A549 (cell line): ENCODE results near the gene CACNB1. TPM values are rescaled to one million over a fixed set of nuclear protein-coding genes. Genes with fewer than 3 reads are reported as not detected.

ENCODE experiments used
- ATAC-seq, 2 experiments: fragments of 200-7000 bp in 1 of 2; fragments of >200 bp in 1 of 2; cut with Nextera tagmentation in 1 of 2; cut with Tn5 transposase in 1 of 2; 3 replicates each; pipeline versions ENCODE4 v1.8.0 to v1.9.1; 2018 to 2020; ENCODE audit warnings: mild to moderate bottlenecking in 1 of 2, moderate library complexity in 1 of 2
- CTCF ChIA-PET: fragments of 300-600 bp; sonication (Branson Sonifier 250); formaldehyde crosslinking; extraction: SDS; loops from one replicate; lab custom pipeline; 2021; ENCODE audit warnings: antibody characterized with exemption, inconsistent platforms; lab: Yijun Ruan, JAX
- POLR2A ChIA-PET: fragments of 350-600 bp; formaldehyde crosslinking; extraction: SDS; loops from one replicate; lab custom pipeline; 2021; ENCODE audit warnings: antibody characterized with exemption, inconsistent platforms; lab: Yijun Ruan, JAX
- DNase-seq, 2 experiments: peaks; one replicate each; pipeline versions ENCODE4 v3.0.0 to v3.0.0-alpha.2; 2011 to 2016; ENCODE audit warnings: low read depth in 1 of 2, low spot score in 1 of 2
- FAIRE-seq: peaks from 2 replicates; lab custom pipeline; 2011; peaks lifted over from hg19 to GRCh38; lab: Jason Lieb, UNC
- H3K27ac ChIP-seq, 2 experiments: fragments of >200 bp; sonication (Bioruptor Twin); formaldehyde crosslinking; 3 replicates each; pipeline ENCODE4 v1.5.1; 2016 to 2017
- H3K4me1 ChIP-seq: fragments of >200 bp; sonication (Bioruptor Twin); formaldehyde crosslinking; 3 replicates; pipeline ENCODE4 v1.6.1; 2016
- H3K4me2 ChIP-seq: fragments of >200 bp; sonication (Bioruptor Twin); formaldehyde crosslinking; 3 replicates; pipeline ENCODE4 v1.6.1; 2016
- H3K4me3 ChIP-seq: fragments of >200 bp; sonication (Bioruptor Twin); formaldehyde crosslinking; 3 replicates; pipeline ENCODE4 v1.5.1; 2016
- H3K9me3 ChIP-seq: fragments of >200 bp; sonication (Bioruptor Twin); formaldehyde crosslinking; 3 replicates; pipeline ENCODE4 v1.6.1; 2016
- CHD2 ChIP-seq: fragments of 150-350 bp; IDR thresholded peaks from 2 replicates; pipeline ENCODE4 v1.6.1; 2014; ENCODE audit warnings: low read length; ENCODE audit not compliant: partially characterized antibody
- EHF ChIP-seq: fragments of 250-450 bp; sonication (Bioruptor Pico); IDR thresholded peaks from 2 replicates; pipeline ENCODE4 v1.5.0; 2020; ENCODE audit warnings: mild to moderate bottlenecking
- ESRRA ChIP-seq: fragments of 150-350 bp; IDR thresholded peaks from 2 replicates; pipeline ENCODE4 v1.6.1; 2014; ENCODE audit warnings: mild to moderate bottlenecking, low read length, borderline replicate concordance
- FOSB ChIP-seq: fragments of 250-450 bp; sonication (Bioruptor Pico); IDR thresholded peaks from 2 replicates; pipeline ENCODE4 v1.5.0; 2020; ENCODE audit warnings: mild to moderate bottlenecking, moderate library complexity
- FOSL2 ChIP-seq, 2 experiments: fragments of 450-650 bp in 1 of 2; fragments of >200 bp in 1 of 2; sonication (Bioruptor Twin) in 1 of 2; formaldehyde crosslinking; IDR thresholded peaks; 2 replicates each; pipeline versions ENCODE4 v1.5.0 to v1.6.1; 2016 to 2020; ENCODE audit warnings: mild to moderate bottlenecking in 1 of 2, moderate library complexity in 1 of 2
- FOXS1 ChIP-seq: fragments of 250-450 bp; sonication (Bioruptor Pico); IDR thresholded peaks from 2 replicates; pipeline ENCODE4 v1.5.0; 2020; ENCODE audit warnings: mild to moderate bottlenecking, moderate library complexity
- GATA3 ChIP-seq: IDR thresholded peaks from 2 replicates; pipeline ENCODE4 v1.6.1; 2012; ENCODE audit warnings: borderline replicate concordance
- HEYL ChIP-seq: fragments of 250-450 bp; sonication (Bioruptor Pico); IDR thresholded peaks from 2 replicates; pipeline ENCODE4 v1.8.0; 2021; ENCODE audit warnings: mild to moderate bottlenecking, moderate library complexity
- HOXA7 ChIP-seq: fragments of 250-450 bp; sonication (Bioruptor Pico); IDR thresholded peaks from 2 replicates; pipeline ENCODE4 v1.5.0; 2020; ENCODE audit warnings: mild to moderate bottlenecking, moderate library complexity
- JUN ChIP-seq, 2 experiments: fragments of >200 bp; sonication (Bioruptor Twin); formaldehyde crosslinking; IDR thresholded peaks; 2 replicates in 1 of 2; 3 replicates in 1 of 2; pipeline ENCODE4 v1.6.1; 2016 to 2017
- JUNB ChIP-seq: fragments of >200 bp; sonication (Bioruptor Twin); formaldehyde crosslinking; IDR thresholded peaks from 2 replicates; pipeline ENCODE4 v1.6.1; 2016
- MAZ ChIP-seq: fragments of 150-350 bp; IDR thresholded peaks from 2 replicates; pipeline ENCODE4 v1.6.1; 2014; ENCODE audit warnings: antibody characterized with exemption, low read depth, low read length, borderline replicate concordance
- POLR2A ChIP-seq: IDR thresholded peaks from 2 replicates; pipeline ENCODE4 v1.6.1; 2012; ENCODE audit warnings: mild to moderate bottlenecking, low read length
- RAD21 ChIP-seq, 2 experiments: fragments of >200 bp in 1 of 2; sonication (Bioruptor Twin) in 1 of 2; formaldehyde crosslinking in 1 of 2; IDR thresholded peaks in 1 of 2; conservative IDR thresholded peaks in 1 of 2; 2 replicates in 1 of 2; 3 replicates in 1 of 2; pipeline ENCODE4 v1.6.1; 2012 to 2018; ENCODE audit warnings: inconsistent platforms in 1 of 2
- RFX5 ChIP-seq: fragments of 450-650 bp; IDR thresholded peaks from 2 replicates; pipeline ENCODE4 v1.7.1; 2014; ENCODE audit warnings: antibody characterized with exemption, mild to moderate bottlenecking, moderate library complexity
- TFCP2L1 ChIP-seq: fragments of 250-450 bp; sonication (Bioruptor Pico); IDR thresholded peaks from 2 replicates; pipeline ENCODE4 v1.5.0; 2021; ENCODE audit warnings: mild to moderate bottlenecking
- ZC3H11A ChIP-seq: fragments of 450-650 bp; IDR thresholded peaks from 2 replicates; pipeline ENCODE4 v1.6.1; 2014; ENCODE audit warnings: antibody characterized with exemption, mild to moderate bottlenecking
- ZFP36 ChIP-seq: fragments of 450-650 bp; IDR thresholded peaks from 2 replicates; pipeline ENCODE4 v1.6.1; 2014; ENCODE audit warnings: borderline replicate concordance; ENCODE audit not compliant: partially characterized antibody
- ZSCAN20 ChIP-seq: fragments of 250-450 bp; sonication (Bioruptor Pico); IDR thresholded peaks from 2 replicates; pipeline ENCODE4 v1.8.0; 2022; ENCODE audit warnings: mild to moderate bottlenecking, moderate library complexity
- WGBS: methylation state at CpG from one replicate; pipeline ENCODE4 v1.1.6; 2017; ENCODE audit errors: missing lambda C conversion rate; 5-methylcytosine and 5-hydroxymethylcytosine counted together
- polyA plus RNA-seq, 4 experiments: library from polyadenylated mRNA; depleted of rRNA in 3 of 4; stranded (reverse); fragments of >200 nt; fragmentation: RNase III in 1 of 4; extraction: RNeasy Plus Mini Kit Qiagen cat#74134 plus additional on column Dnase treatment in 1 of 4; gene quantifications; 2 replicates in 3 of 4; 3 replicates in 1 of 4; pipeline ENCODE4 v1.2.3, GENCODE V29; 2011 to 2017
- TF ChIP-seq, protein P1 (sequence below): IDR thresholded peaks from 2 replicates; pipeline ENCODE4 v1.6.1; 2012

CACNB1 gene
- polyA plus RNA-seq, 2 of the 4 experiments (the other 2 are of a cell fraction) = 3.6 to 3.9 TPM

DNA sequence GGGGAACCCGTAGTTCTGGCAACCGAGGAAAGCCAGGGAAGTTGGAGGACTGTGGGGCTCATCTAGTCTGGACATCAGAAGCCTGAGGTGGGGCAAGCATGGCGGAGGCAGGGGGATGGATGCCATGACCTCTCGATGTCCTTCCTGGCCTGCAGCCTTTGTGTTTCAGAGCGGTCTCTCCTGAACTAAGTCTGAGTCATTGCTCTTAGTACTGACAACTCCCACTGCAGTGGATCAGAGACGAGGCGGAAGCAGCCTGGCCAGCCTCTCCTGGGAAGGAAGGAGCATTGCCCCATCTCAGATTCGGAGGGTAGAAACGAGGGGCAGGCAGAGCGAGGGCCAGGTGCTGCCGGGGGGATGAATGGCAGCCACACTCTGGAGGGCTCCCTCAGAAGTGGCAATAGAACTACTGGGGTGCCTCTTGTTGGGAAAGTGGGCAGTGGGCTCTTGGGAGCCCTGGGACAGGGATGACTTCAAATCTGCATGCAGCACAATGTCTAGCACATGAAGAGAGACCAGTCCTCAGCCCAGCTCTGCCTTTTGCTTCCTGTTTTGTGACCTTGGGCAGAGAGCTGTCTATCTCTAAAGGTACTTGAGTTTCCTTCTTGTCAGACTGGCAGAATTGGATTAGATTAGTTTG lies 31.9 kb upstream of the CACNB1 start:
- no peak for FAIRE-seq
- no peaks in the 10 kb centered on the region for H3K9me3 ChIP-seq
- peak overlapping the region in 1 of 2 experiments; percentile 9; a peak in 2 of 6 replicates for H3K27ac ChIP-seq
- no peak for DNase-seq
- H3K4me2 ChIP-seq = no peak overlapping the region
- TF ChIP-seq EHF (CRISPR knock-in tag) (no peak), ZC3H11A (no peak), FOSL2 (IDR thresholded peaks at IDR 0.05) (no peak), FOSL2 (CRISPR knock-in tag; IDR thresholded peaks at IDR 0.05) (no peak), RAD21 (conservative IDR thresholded peaks at IDR 0.05 in 1 of 2, IDR thresholded peaks at IDR 0.05 in 1 of 2) (no peak), CHD2 (no peak), HOXA7 (no peak)
- TF ChIP-seq, protein P1, sequence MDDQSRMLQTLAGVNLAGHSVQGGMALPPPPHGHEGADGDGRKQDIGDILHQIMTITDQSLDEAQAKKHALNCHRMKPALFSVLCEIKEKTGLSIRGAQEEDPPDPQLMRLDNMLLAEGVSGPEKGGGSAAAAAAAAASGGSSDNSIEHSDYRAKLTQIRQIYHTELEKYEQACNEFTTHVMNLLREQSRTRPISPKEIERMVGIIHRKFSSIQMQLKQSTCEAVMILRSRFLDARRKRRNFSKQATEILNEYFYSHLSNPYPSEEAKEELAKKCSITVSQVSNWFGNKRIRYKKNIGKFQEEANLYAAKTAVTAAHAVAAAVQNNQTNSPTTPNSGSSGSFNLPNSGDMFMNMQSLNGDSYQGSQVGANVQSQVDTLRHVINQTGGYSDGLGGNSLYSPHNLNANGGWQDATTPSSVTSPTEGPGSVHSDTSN = no peak
- TF ChIP-seq, all 56 proteins: peak for 0
- 45% methylated on average over 11 of the region's 11 CpGs for WGBS
- Histone ChIP-seq H3K4me1 (peaks cover 22% of the 10 kb centered on the region), H3K4me3 (no peak overlapping the region)
- POLR2A ChIA-PET = no interaction called here
- CTCF ChIA-PET = interaction anchor here (1.8 to 21.6 kb wide), 4 partner anchors 9 to 63 kb away, joined by 6 to 1140 read pairs (median 404); partner anchors contain the start of genes ARL5C, CACNB1, PLXDC1 and RPL19
- peak in 1 of 2 experiments; percentile 35; a peak in 3 of 6 replicates for ATAC-seq

DNA sequence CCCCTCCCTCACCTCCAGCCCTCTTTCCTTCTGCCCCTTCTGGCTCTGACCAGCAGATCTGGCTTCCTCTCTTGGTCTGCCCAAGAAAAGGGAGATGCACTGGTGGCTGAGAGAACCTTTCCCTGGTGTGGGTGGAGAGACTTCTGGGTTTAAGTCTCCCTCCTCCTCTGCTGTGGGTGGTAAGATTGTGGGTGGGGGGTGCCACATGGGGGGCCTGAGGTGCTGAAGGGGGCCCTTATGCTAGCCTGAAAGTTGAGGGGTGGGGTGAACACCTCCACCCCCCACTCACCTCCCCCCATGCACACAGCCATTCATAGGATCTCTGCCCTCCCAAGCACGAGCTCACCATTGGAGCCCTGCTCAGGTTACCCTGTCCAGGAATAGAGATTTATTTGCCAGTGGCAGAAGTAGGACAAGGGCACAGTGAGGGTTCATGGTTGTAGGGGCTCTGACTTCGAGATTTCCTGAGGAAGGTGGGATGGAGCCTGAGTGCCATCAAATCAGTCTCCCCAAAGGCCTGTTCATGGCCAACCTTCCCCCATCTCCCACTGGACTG lies 30.0 kb upstream of the CACNB1 start:
- WGBS = 46% methylated on average over 2 of the region's 2 CpGs
- ATAC-seq = no peak
- POLR2A ChIA-PET = no interaction called here

DNA sequence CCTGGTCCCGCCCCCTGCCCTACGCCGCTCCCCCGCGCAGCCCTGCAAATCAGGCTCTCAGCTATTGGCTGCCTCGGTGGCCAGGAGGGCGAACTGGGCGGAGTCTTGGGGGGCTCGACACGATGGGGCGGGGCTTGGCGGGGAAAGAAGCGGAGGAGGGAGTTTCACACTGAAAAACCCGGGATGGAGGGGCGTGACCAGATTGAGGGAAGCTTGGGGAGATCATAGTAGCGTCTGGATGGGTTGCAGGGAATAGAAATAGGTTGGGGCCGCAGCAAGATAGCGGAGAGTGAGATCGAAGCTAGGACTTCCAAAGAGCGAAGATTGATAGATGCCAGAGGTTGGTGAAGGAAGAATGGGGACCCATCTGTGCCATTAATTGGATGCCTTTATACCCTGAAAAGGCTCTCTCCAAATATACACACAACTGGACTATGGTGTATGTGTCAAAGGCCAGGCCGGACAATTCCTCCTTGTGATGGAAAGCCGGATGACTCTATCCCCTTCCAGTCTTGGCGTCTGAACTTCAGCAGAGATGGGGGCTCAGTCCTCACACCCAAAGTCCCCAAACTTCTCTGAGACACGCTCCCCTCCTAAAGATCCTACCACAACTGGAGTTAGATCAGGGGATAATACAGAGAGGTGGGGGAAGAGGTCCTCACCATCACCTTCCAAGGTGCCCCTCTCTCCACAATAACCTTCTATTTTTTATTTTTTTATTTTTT lies 28.7 kb upstream of the CACNB1 start:
- no peaks in the 10 kb centered on the region for H3K9me3 ChIP-seq
- DNase-seq (peak; percentile 60 to 91), ATAC-seq (peak; percentile 26 to 86; a peak in 5 of 6 replicates), FAIRE-seq (no peak)
- H3K27ac ChIP-seq = peak overlapping the region; percentile 40 to 71; a peak in 5 of 6 replicates
- peaks cover 28% of the 10 kb centered on the region for H3K4me1 ChIP-seq
- CTCF ChIA-PET = interaction anchor here (1.2 to 3.5 kb wide), 5 partner anchors 9 to 19 kb away, joined by 3 to 27 read pairs (median 8); no protein-coding TSS in a partner anchor
- peak overlapping the region; percentile 94 for H3K4me2 ChIP-seq
- POLR2A ChIA-PET = interaction anchor here (1.4 kb wide), 1 partner anchor 26 kb away, joined by 10 read pairs; the partner anchor contains the start of gene RPL19
- H3K4me3 ChIP-seq = peak overlapping the region; percentile 46
- 35% methylated on average over 18 of the region's 24 CpGs for WGBS
- TF ChIP-seq ZC3H11A = no peak

More for the DNA sequence above, 30.0 kb upstream of the CACNB1 start:
- TF ChIP-seq POLR2A (no peak), FOSB (no peak), ESRRA (no peak), FOXS1 (CRISPR knock-in tag) (no peak), GATA3 (no peak), MAZ (no peak), HEYL (no peak), JUNB (no peak), ZSCAN20 (no peak), RFX5 (no peak), JUN (IDR thresholded peaks at IDR 0.05) (no peak), TFCP2L1 (CRISPR knock-in tag) (no peak), ZFP36 (no peak)
- TF ChIP-seq, protein P1 = no peak
- TF ChIP-seq, all 56 proteins: peak for 0
- no peak overlapping the region for H3K27ac ChIP-seq
- CTCF ChIA-PET = interaction anchor here (0.6 to 3.5 kb wide), 7 partner anchors 9 to 186 kb away, joined by 3 to 27 read pairs (median 6); no protein-coding TSS in a partner anchor
- no peak overlapping the region for H3K4me3 ChIP-seq
- H3K9me3 ChIP-seq = no peaks in the 10 kb centered on the region
- DNase-seq (no peak), FAIRE-seq (no peak)
- H3K4me1 ChIP-seq = peaks cover 35% of the 10 kb centered on the region
- H3K4me2 ChIP-seq = no peak overlapping the region
